Neural progenitor cell (in vitro differentiated cells): ENCODE measurements around the gene RPS6KA2. TPM values are rescaled to one million over a fixed set of nuclear protein-coding genes. Genes with fewer than 3 reads are reported as not detected.

ENCODE experiments used
- DNase-seq: peaks from one replicate; pipeline ENCODE4 v3.0.0-alpha.2; 2016; ENCODE audit warnings: low spot score
- H2AFZ ChIP-seq: fragments of 200-600 bp; sonication (generic); replicated peaks from 2 replicates; pipeline ENCODE4 v1.6.1; 2016; ENCODE audit warnings: antibody characterized with exemption
- H3F3A ChIP-seq: fragments of 200-600 bp; sonication (generic); 2 replicates; pipeline ENCODE4 v1.6.1; 2016; ENCODE audit warnings: antibody characterized with exemption, low read depth
- H3K27ac ChIP-seq: fragments of 200-600 bp; sonication (generic); 2 replicates; pipeline ENCODE4 v1.5.1; 2016; ENCODE audit warnings: mild to moderate bottlenecking
- H3K27me3 ChIP-seq: fragments of 200-600 bp; sonication (generic); 2 replicates; pipeline ENCODE4 v1.6.1; 2016; ENCODE audit warnings: mild to moderate bottlenecking, moderate library complexity
- H3K36me3 ChIP-seq: fragments of 200-600 bp; sonication (generic); 2 replicates; pipeline ENCODE4 v1.5.1; 2016
- H3K4me1 ChIP-seq: fragments of 200-600 bp; sonication (generic); 2 replicates; pipeline ENCODE4 v1.6.1; 2016; ENCODE audit warnings: mixed run types
- H3K4me2 ChIP-seq: fragments of 200-600 bp; sonication (generic); 2 replicates; pipeline ENCODE4 v1.6.1; 2016
- H3K4me3 ChIP-seq: fragments of 200-600 bp; sonication (generic); 2 replicates; pipeline ENCODE4 v1.5.1; 2016
- H3K79me2 ChIP-seq: fragments of 200-600 bp; sonication (generic); 2 replicates; pipeline ENCODE4 v1.6.1; 2016; ENCODE audit warnings: low read depth
- H3K9ac ChIP-seq: fragments of 200-600 bp; sonication (generic); 2 replicates; pipeline ENCODE4 v1.6.1; 2016
- H3K9me3 ChIP-seq: fragments of 200-600 bp; sonication (generic); 2 replicates; pipeline ENCODE4 v1.5.1; 2016; ENCODE audit warnings: low read depth
- H4K20me1 ChIP-seq: fragments of 200-600 bp; sonication (generic); 2 replicates; pipeline ENCODE4 v1.6.1; 2016; ENCODE audit warnings: low read depth
- H3K27ac Mint-ChIP-seq: 3 replicates; pipeline ENCODE4 v1.8.0; 2021; ENCODE audit warnings: mixed read lengths
- H3K27me3 Mint-ChIP-seq: 2 replicates; pipeline ENCODE4 v1.8.0; 2022; ENCODE audit warnings: low read depth, mild to moderate bottlenecking, inconsistent platforms, moderate library complexity, mixed read lengths; ENCODE audit not compliant: insufficient read depth
- H3K36me3 Mint-ChIP-seq: 3 replicates; pipeline ENCODE4 v1.8.0; 2021; ENCODE audit warnings: mixed read lengths
- H3K4me1 Mint-ChIP-seq: 3 replicates; pipeline ENCODE4 v1.8.0; 2021; ENCODE audit warnings: mixed read lengths
- H3K4me3 Mint-ChIP-seq: 3 replicates; pipeline ENCODE4 v1.8.0; 2021; ENCODE audit warnings: mild to moderate bottlenecking, moderate library complexity, mixed read lengths
- H3K9me3 Mint-ChIP-seq: 3 replicates; pipeline ENCODE4 v1.8.0; 2020; ENCODE audit warnings: mixed read lengths
- EZH2 ChIP-seq: fragments of 200-600 bp; sonication (generic); IDR thresholded peaks from 2 replicates; pipeline ENCODE4 v1.6.1; 2017; ENCODE audit warnings: antibody characterized with exemption, mild to moderate bottlenecking, moderate library complexity
- EZH2phosphoT487 ChIP-seq: fragments of 200-600 bp; sonication (generic); IDR thresholded peaks from 2 replicates; pipeline ENCODE4 v1.6.1; 2017; ENCODE audit warnings: antibody characterized with exemption
- total RNA-seq: library from RNA; depleted of rRNA; stranded (reverse); fragments of >200 nt; gene quantifications from 2 replicates; pipeline ENCODE4 v1.2.3, GENCODE V29; 2015; ENCODE audit warnings: low replicate concordance
- TF ChIP-seq, protein P1 (sequence below): fragments of 200-600 bp; sonication (generic); IDR thresholded peaks from 2 replicates; pipeline ENCODE4 v1.5.1; 2017; ENCODE audit warnings: antibody characterized with exemption, mild to moderate bottlenecking

RPS6KA2 gene
- total RNA-seq, 1 donor from 2014 or later, result 8.2 TPM

DNA sequence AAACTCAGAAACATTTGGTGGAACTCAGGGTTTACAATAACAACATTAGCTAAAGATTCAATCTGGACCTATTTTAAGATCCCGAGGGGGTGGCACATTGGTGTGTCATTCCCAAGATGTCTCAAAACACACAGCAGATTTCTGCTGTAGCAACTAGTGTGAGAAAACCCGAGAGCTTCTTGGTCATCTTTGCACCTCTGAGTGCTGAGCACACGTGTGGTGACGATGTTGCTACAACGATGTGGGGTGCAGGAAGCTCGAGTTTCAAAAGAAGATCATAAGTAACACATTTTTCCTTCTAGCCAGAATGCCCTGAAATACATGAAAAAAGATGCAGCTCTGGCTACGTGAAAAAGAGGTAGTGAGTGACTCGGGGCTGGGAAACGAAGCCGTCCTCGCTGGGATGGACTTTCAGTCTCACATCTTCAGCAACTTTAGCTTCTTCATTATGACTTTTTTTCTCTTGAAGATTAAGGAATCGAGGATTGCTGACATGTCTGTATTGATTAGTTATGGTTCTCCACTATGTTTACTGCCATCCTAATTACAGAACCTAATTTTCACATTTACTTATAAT is 42.1 kb downstream of the RPS6KA2 start:
- Histone ChIP-seq H3K4me2 (no peak overlapping the region), H3K9me3 (no peaks in the 10 kb centered on the region), H3K36me3 (no peaks in the 10 kb centered on the region), H4K20me1 (peaks cover 13% of the 10 kb centered on the region), H3K27ac (no peak overlapping the region), H3K79me2 (peaks cover 11% of the 10 kb centered on the region), H3F3A (no peaks in the 10 kb centered on the region), H3K27me3 (no peaks in the 10 kb centered on the region), H2AFZ (no peak overlapping the region), H3K4me3 (no peak overlapping the region), H3K4me1 (peaks cover 14% of the 10 kb centered on the region), H3K9ac (no peak overlapping the region)
- Mint-ChIP-seq H3K27ac (no peak overlapping the region), H3K4me1 (peaks cover 39% of the 10 kb centered on the region), H3K9me3 (no peaks in the 10 kb centered on the region), H3K36me3 (peaks cover 4% of the 10 kb centered on the region), H3K27me3 (peaks cover 2% of the 10 kb centered on the region), H3K4me3 (no peak overlapping the region)
- TF ChIP-seq EZH2phosphoT487, result no peak
- TF ChIP-seq, protein P1, sequence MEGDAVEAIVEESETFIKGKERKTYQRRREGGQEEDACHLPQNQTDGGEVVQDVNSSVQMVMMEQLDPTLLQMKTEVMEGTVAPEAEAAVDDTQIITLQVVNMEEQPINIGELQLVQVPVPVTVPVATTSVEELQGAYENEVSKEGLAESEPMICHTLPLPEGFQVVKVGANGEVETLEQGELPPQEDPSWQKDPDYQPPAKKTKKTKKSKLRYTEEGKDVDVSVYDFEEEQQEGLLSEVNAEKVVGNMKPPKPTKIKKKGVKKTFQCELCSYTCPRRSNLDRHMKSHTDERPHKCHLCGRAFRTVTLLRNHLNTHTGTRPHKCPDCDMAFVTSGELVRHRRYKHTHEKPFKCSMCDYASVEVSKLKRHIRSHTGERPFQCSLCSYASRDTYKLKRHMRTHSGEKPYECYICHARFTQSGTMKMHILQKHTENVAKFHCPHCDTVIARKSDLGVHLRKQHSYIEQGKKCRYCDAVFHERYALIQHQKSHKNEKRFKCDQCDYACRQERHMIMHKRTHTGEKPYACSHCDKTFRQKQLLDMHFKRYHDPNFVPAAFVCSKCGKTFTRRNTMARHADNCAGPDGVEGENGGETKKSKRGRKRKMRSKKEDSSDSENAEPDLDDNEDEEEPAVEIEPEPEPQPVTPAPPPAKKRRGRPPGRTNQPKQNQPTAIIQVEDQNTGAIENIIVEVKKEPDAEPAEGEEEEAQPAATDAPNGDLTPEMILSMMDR, result no peak
- no peak for TF ChIP-seq EZH2
- DNase-seq, result no peak

DNA sequence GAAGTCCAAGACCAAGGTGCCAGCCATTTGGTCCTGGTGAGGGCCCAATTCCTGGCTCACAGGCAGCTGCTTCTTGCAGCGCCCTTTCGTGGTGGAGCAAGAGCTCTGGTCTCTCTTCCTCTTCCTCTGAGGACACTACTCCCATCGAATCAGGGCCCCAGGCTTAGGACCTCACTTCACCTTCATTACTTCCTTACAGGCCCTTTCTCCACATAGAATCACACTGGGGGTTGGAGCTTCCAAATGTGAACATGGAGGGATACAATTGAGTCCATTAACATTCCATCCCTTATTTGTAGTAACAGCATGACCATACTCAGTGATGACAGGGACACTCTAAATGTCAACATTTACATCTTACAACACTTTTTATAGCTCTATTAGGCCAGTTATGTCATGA is 42.9 kb downstream of the RPS6KA2 start:
- Mint-ChIP-seq H3K27me3 (peaks cover 2% of the 10 kb centered on the region), H3K4me1 (peaks cover 32% of the 10 kb centered on the region), H3K9me3 (no peaks in the 10 kb centered on the region), H3K27ac (no peak overlapping the region), H3K4me3 (no peak overlapping the region), H3K36me3 (peaks cover 4% of the 10 kb centered on the region)
- Histone ChIP-seq H3K27me3 (no peaks in the 10 kb centered on the region), H3F3A (no peaks in the 10 kb centered on the region), H3K4me2 (no peak overlapping the region), H3K4me1 (peaks cover 13% of the 10 kb centered on the region), H4K20me1 (peaks cover 13% of the 10 kb centered on the region), H2AFZ (no peak overlapping the region), H3K27ac (no peak overlapping the region), H3K79me2 (peaks cover 11% of the 10 kb centered on the region), H3K9ac (no peak overlapping the region), H3K4me3 (no peak overlapping the region), H3K9me3 (no peaks in the 10 kb centered on the region), H3K36me3 (no peaks in the 10 kb centered on the region)
- TF ChIP-seq, protein P1, result no peak
- TF ChIP-seq EZH2 (no peak), EZH2phosphoT487 (no peak)
- DNase-seq, result no peak

GRCh38 chr6:166583230-166583965 is 43.7 kb downstream of the RPS6KA2 start:
- H3K27me3 ChIP-seq, result no peaks in the 10 kb centered on the region
- no peaks in the 10 kb centered on the region for H3F3A ChIP-seq
- Mint-ChIP-seq H3K36me3 (peaks cover 7% of the 10 kb centered on the region), H3K4me1 (peaks cover 24% of the 10 kb centered on the region), H3K27me3 (no peaks in the 10 kb centered on the region), H3K9me3 (no peaks in the 10 kb centered on the region), H3K27ac (no peak overlapping the region), H3K4me3 (no peak overlapping the region)
- peaks cover 11% of the 10 kb centered on the region for H3K79me2 ChIP-seq
- H3K27ac ChIP-seq, result no peak overlapping the region
- H3K9ac ChIP-seq, result no peak overlapping the region
- peaks cover 6% of the 10 kb centered on the region for H3K4me1 ChIP-seq
- H2AFZ ChIP-seq, result no peak overlapping the region
- TF ChIP-seq EZH2, result no peak
- TF ChIP-seq EZH2phosphoT487, result no peak
- TF ChIP-seq, protein P1, result no peak
- H3K4me2 ChIP-seq, result no peak overlapping the region
- DNase-seq, result no peak
- H4K20me1 ChIP-seq, result peaks cover 7% of the 10 kb centered on the region
- H3K9me3 ChIP-seq, result no peaks in the 10 kb centered on the region
- no peaks in the 10 kb centered on the region for H3K36me3 ChIP-seq
- H3K4me3 ChIP-seq, result no peak overlapping the region
